Mononuclear cell (primary cell): ENCODE measurements around the gene AJAP1. TPM values are rescaled to one million over a fixed set of nuclear protein-coding genes. Genes with fewer than 3 reads are reported as not detected.

Source experiments
- H3K27me3 ChIP-seq: 2 replicates; pipeline ENCODE4 v1.6.0; 2011; ENCODE audit warnings: low read length, control low read depth; ENCODE audit not compliant: insufficient read depth
- H3K4me1 ChIP-seq: 2 replicates; pipeline ENCODE4 v1.5.1; 2011; ENCODE audit warnings: mild to moderate bottlenecking, low read length, control low read depth; ENCODE audit not compliant: insufficient read depth
- H3K4me3 ChIP-seq: 2 replicates; pipeline ENCODE4 v1.5.1; 2011; ENCODE audit warnings: mild to moderate bottlenecking, low read length, moderate library complexity
- H3K9me3 ChIP-seq: 2 replicates; pipeline ENCODE4 v1.5.1; 2011; ENCODE audit warnings: low read depth, mild to moderate bottlenecking, control low read depth, low read length
- total RNA-seq: library from RNA; depleted of rRNA; stranded (reverse); fragments of >200 nt; gene quantifications from one replicate; pipeline ENCODE4 v1.2.3, GENCODE V29; 2012

AJAP1 gene
- total RNA-seq, 1 donor: under 0.01 TPM

GRCh38 chr1:4830707-4831106 lies 176.3 kb downstream of the AJAP1 start:
- H3K9me3 ChIP-seq: no peaks in the 10 kb centered on the region
- H3K4me1 ChIP-seq: no peaks in the 10 kb centered on the region
- no peak overlapping the region for H3K4me3 ChIP-seq
- no peaks in the 10 kb centered on the region for H3K27me3 ChIP-seq

DNA sequence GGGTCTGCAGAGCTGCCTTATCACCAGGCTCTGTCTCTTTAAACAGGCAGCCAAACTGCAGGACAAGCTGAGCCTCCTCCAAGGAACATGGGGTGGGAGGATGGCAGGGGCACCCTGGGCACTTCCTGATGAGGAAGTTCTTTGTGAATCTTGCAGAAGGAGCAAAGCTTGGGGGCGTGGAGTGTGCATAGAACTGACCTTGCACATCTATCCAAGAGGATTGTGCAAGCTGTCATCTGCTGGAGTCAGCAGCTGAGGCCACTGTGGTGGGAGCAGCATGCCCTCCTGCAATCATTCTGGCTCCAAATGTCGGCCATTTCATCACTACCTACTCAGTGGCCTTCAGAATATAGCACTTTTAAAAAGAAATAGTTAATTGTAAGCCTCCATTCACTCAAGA lies 182.2 kb downstream of the AJAP1 start:
- Histone ChIP-seq H3K4me3 (no peak overlapping the region), H3K27me3 (no peaks in the 10 kb centered on the region), H3K4me1 (no peaks in the 10 kb centered on the region), H3K9me3 (no peaks in the 10 kb centered on the region)

DNA sequence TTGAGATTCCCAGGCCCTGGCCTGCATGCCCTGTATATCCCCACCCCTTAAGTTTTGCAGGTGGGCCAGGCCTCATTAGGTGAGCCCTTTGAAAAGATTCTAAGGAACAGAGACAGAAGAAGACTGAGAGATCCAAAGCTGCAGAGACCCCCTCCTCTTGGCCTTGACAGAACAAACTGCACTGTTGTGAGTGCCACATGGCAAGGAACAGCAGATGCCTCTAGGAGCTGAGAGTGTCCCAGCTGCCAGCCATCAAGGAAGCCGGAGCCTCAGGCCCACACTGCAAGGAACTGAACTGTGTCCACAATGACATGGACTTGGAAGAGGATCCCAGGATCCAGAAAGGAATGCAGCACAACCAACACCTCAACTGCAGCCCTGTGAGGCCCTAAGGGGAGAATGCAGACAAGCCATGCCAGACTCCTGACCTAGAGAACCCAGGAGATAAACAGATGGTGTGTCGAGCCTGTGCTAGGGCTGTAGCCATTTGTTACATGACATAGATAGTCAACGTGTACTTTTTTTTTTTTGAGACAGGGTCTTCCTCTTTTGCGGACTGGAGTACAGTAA lies 182.7 kb downstream of the AJAP1 start:
- Histone ChIP-seq H3K4me1 (no peaks in the 10 kb centered on the region), H3K9me3 (no peaks in the 10 kb centered on the region), H3K4me3 (no peak overlapping the region), H3K27me3 (no peaks in the 10 kb centered on the region)

- no peak overlapping the region for H3K4me3 ChIP-seq
- H3K4me1 ChIP-seq: no peaks in the 10 kb centered on the region
- H3K9me3 ChIP-seq: no peaks in the 10 kb centered on the region
- H3K27me3 ChIP-seq: no peaks in the 10 kb centered on the region
Measured at GRCh38 chr1:4837752-4838151, 183.3 kb downstream of the AJAP1 start.

- Histone ChIP-seq H3K4me3 (no peak overlapping the region), H3K9me3 (no peaks in the 10 kb centered on the region), H3K4me1 (no peaks in the 10 kb centered on the region), H3K27me3 (no peaks in the 10 kb centered on the region)
Measured at GRCh38 chr1:4838231-4838630, 183.8 kb downstream of the AJAP1 start.
